Measurements from ENCODE around the gene SNX5. TPM values are rescaled to one million over a fixed set of nuclear protein-coding genes. Genes with fewer than 3 reads are reported as not detected.

The SNX5 gene
- polyA plus RNA-seq, 1 donor (not counting 4 experiments of a cell fraction or from before 2014, with no cell fraction given): 187 TPM

GRCh38 chr20:18007534-18008292 is 39.1 kb upstream of the SNX5 start:
- no peaks in the 10 kb centered on the region for H3K79me2 ChIP-seq (ENCODE audit: control insufficient read depth, insufficient read depth, low read length)
- no peak overlapping the region for H3K4me2 ChIP-seq (ENCODE audit: control insufficient read depth, extremely low read depth, insufficient read depth, low read depth, low read length)
- FAIRE-seq (no peak), DNase-seq (ENCODE audit: low read depth, low spot score) (no peak)
- H3K9me3 ChIP-seq (ENCODE audit: control insufficient read depth, low read depth, low read length): no peaks in the 10 kb centered on the region
- no peak overlapping the region for H2AFZ ChIP-seq (ENCODE audit: control insufficient read depth, low read length)
- H3K4me3 ChIP-seq (ENCODE audit: control insufficient read depth in 2 of 3, extremely low read depth in 1 of 3, insufficient read depth in 2 of 3, low read depth in 1 of 3, low read length in 3 of 3): no peak overlapping the region
- no peaks in the 10 kb centered on the region for H3K4me1 ChIP-seq (ENCODE audit: control insufficient read depth, extremely low read depth, insufficient read depth, low read length)
- no peaks in the 10 kb centered on the region for H3K27me3 ChIP-seq (ENCODE audit: control insufficient read depth, extremely low read depth, insufficient read depth, low read length)
- TF ChIP-seq EZH2 (IDR thresholded peaks at IDR 0.05; ENCODE audit: low read length): no peak
- TF ChIP-seq, protein P1, sequence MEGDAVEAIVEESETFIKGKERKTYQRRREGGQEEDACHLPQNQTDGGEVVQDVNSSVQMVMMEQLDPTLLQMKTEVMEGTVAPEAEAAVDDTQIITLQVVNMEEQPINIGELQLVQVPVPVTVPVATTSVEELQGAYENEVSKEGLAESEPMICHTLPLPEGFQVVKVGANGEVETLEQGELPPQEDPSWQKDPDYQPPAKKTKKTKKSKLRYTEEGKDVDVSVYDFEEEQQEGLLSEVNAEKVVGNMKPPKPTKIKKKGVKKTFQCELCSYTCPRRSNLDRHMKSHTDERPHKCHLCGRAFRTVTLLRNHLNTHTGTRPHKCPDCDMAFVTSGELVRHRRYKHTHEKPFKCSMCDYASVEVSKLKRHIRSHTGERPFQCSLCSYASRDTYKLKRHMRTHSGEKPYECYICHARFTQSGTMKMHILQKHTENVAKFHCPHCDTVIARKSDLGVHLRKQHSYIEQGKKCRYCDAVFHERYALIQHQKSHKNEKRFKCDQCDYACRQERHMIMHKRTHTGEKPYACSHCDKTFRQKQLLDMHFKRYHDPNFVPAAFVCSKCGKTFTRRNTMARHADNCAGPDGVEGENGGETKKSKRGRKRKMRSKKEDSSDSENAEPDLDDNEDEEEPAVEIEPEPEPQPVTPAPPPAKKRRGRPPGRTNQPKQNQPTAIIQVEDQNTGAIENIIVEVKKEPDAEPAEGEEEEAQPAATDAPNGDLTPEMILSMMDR (optimal IDR thresholded peaks at IDR 0.05 in 1 of 3, IDR thresholded peaks at IDR 0.05 in 1 of 3, conservative IDR thresholded peaks at IDR 0.05 in 1 of 3; ENCODE audit: extremely low read depth in 1 of 3, insufficient read depth in 2 of 3, low read length in 3 of 3): no peak
- no peaks in the 10 kb centered on the region for H3K36me3 ChIP-seq (ENCODE audit: control insufficient read depth in 2 of 2, extremely low read depth in 1 of 2, insufficient read depth in 2 of 2, low read length in 2 of 2)
- no peaks in the 10 kb centered on the region for H3K9me1 ChIP-seq (ENCODE audit: control insufficient read depth, extremely low read depth, insufficient read depth, low read length)
- dilution Hi-C loops (cut with MboI; ENCODE audit: extremely low pct_ligation_motif_present, low sequenced_read_pairs): no loop called here
- no peaks in the 10 kb centered on the region for H4K20me1 ChIP-seq (ENCODE audit: control insufficient read depth, extremely low read depth, insufficient read depth, low read length)
- H3K27ac ChIP-seq (ENCODE audit: control insufficient read depth, insufficient read depth, low read length): no peak overlapping the region
- no peak overlapping the region for H3K9ac ChIP-seq (ENCODE audit: control insufficient read depth, extremely low read depth, insufficient read depth, low read length)

- FAIRE-seq (no peak), DNase-seq (ENCODE audit: low read depth, low spot score) (no peak)
- H3K9me3 ChIP-seq (ENCODE audit: control insufficient read depth, low read depth, low read length): no peaks in the 10 kb centered on the region
- H3K36me3 ChIP-seq (ENCODE audit: control insufficient read depth in 2 of 2, extremely low read depth in 1 of 2, insufficient read depth in 2 of 2, low read length in 2 of 2): no peaks in the 10 kb centered on the region
- peaks cover 3% of the 10 kb centered on the region for H3K4me1 ChIP-seq (ENCODE audit: control insufficient read depth, extremely low read depth, insufficient read depth, low read length)
- no peak overlapping the region for H3K9ac ChIP-seq (ENCODE audit: control insufficient read depth, extremely low read depth, insufficient read depth, low read length)
- no peaks in the 10 kb centered on the region for H3K27me3 ChIP-seq (ENCODE audit: control insufficient read depth, extremely low read depth, insufficient read depth, low read length)
- dilution Hi-C loops (cut with MboI; ENCODE audit: extremely low pct_ligation_motif_present, low sequenced_read_pairs): no loop called here
- no peak overlapping the region for H3K4me2 ChIP-seq (ENCODE audit: control insufficient read depth, extremely low read depth, insufficient read depth, low read depth, low read length)
- no peak overlapping the region for H3K27ac ChIP-seq (ENCODE audit: control insufficient read depth, insufficient read depth, low read length)
- TF ChIP-seq EZH2 (IDR thresholded peaks at IDR 0.05; ENCODE audit: low read length): no peak
- TF ChIP-seq, protein P1 (optimal IDR thresholded peaks at IDR 0.05 in 1 of 3, IDR thresholded peaks at IDR 0.05 in 1 of 3, conservative IDR thresholded peaks at IDR 0.05 in 1 of 3; ENCODE audit: extremely low read depth in 1 of 3, insufficient read depth in 2 of 3, low read length in 3 of 3): no peak
- H3K4me3 ChIP-seq (ENCODE audit: control insufficient read depth in 2 of 3, extremely low read depth in 1 of 3, insufficient read depth in 2 of 3, low read depth in 1 of 3, low read length in 3 of 3): no peak overlapping the region
- H3K9me1 ChIP-seq (ENCODE audit: control insufficient read depth, extremely low read depth, insufficient read depth, low read length): no peaks in the 10 kb centered on the region
- no peak overlapping the region for H2AFZ ChIP-seq (ENCODE audit: control insufficient read depth, low read length)
- no peaks in the 10 kb centered on the region for H4K20me1 ChIP-seq (ENCODE audit: control insufficient read depth, extremely low read depth, insufficient read depth, low read length)
- no peaks in the 10 kb centered on the region for H3K79me2 ChIP-seq (ENCODE audit: control insufficient read depth, insufficient read depth, low read length)
These were observed 38.1 kb upstream of the SNX5 start for GRCh38 chr20:18006684-18007083.

Measured in keratinocyte (primary cell).